OCI-LY1 (cell line): Measurements from ENCODE around the gene STK38L.

Experiments used
- CTCF ChIP-seq: fragments of 200-600 bp; sonication (generic), shearing (Covaris generic); IDR thresholded peaks from 2 replicates; pipeline ENCODE4 v1.5.1; 2017; ENCODE audit warnings: mild to moderate bottlenecking, antibody characterized with exemption, low read length, moderate library complexity, mixed read lengths
- EZH2 ChIP-seq: fragments of 200-600 bp; sonication (generic), shearing (Covaris generic); IDR thresholded peaks from 2 replicates; pipeline ENCODE4 v1.8.0; 2017; ENCODE audit warnings: borderline replicate concordance, mixed run types, mild to moderate bottlenecking, antibody characterized with exemption, low read length, moderate library complexity, mixed read lengths

DNA sequence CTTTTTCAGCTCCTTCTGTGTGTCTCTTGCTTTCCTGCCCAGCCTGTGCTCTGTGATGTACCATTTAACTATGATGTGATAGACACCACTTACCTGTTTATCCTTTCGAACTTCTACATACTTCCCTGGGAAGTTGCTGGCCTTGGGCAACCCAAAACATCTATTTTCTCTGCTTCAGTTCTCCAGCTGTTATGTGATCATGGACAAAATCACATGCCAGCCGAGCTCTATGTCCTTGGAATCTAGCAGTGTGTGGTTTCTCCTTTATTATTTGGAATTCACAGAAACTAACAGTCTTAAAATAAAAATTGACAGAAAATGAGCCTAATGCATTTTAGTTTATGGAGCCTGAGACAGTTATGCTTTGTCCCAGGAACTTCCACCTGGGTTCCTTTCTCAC is 111.4 kb downstream of the STK38L start:
- TF ChIP-seq CTCF (no peak), EZH2 (no peak)
